Measurements from ENCODE around the gene SLC48A1. TPM values are rescaled to one million over a fixed set of nuclear protein-coding genes. Genes with fewer than 3 reads are reported as not detected.

SLC48A1 gene
- total RNA-seq, 1 experiment from 2014 or later: 19.4 TPM

GRCh38 chr12:47750916-47751470, 22.0 kb upstream of the SLC48A1 start:
- Mint-ChIP-seq H3K36me3 (ENCODE audit: insufficient read depth, unreplicated experiment) (peaks cover 6% of the 10 kb centered on the region), H3K4me3 (ENCODE audit: unreplicated experiment) (no peak overlapping the region), H3K9me3 (ENCODE audit: unreplicated experiment) (no peaks in the 10 kb centered on the region), H3K4me1 (ENCODE audit: insufficient read depth, unreplicated experiment) (peaks cover 30% of the 10 kb centered on the region), H3K27ac (ENCODE audit: low read depth, unreplicated experiment) (no peak overlapping the region), H3K27me3 (ENCODE audit: insufficient read depth, unreplicated experiment) (no peaks in the 10 kb centered on the region)
- ChIA-PET CTCF (interaction anchor here (1.1 to 14.4 kb wide), 6 partner anchors 9 to 29 kb away, joined by 3 to 262 read pairs (median 6); partner anchors contain the start of gene SLC48A1), POLR2A (interaction anchor here (0.6 to 4.6 kb wide), 4 partner anchors 8 to 1513 kb away, joined by 3 to 19 read pairs (median 8); partner anchors contain the start of gene SLC48A1)
- intact Hi-C loops (cut with micrococcal nuclease): no loop called here
- no TSS peak for BruUV-seq (replicated peaks)
- DNase-seq (ENCODE audit: unreplicated experiment): no peak
- no peak for TF ChIP-seq CTCF (IDR thresholded peaks at IDR 0.05; ENCODE audit: unreplicated experiment)

GRCh38 chr12:47751561-47751960, 21.5 kb upstream of the SLC48A1 start:
- peak overlapping the region; percentile 89 for H3K27ac Mint-ChIP-seq (ENCODE audit: low read depth, unreplicated experiment)
- CTCF ChIA-PET: interaction anchor here (0.6 to 14.4 kb wide), 9 partner anchors 9 to 346 kb away, joined by 3 to 262 read pairs (median 4); partner anchors contain the start of gene SLC48A1

DNA sequence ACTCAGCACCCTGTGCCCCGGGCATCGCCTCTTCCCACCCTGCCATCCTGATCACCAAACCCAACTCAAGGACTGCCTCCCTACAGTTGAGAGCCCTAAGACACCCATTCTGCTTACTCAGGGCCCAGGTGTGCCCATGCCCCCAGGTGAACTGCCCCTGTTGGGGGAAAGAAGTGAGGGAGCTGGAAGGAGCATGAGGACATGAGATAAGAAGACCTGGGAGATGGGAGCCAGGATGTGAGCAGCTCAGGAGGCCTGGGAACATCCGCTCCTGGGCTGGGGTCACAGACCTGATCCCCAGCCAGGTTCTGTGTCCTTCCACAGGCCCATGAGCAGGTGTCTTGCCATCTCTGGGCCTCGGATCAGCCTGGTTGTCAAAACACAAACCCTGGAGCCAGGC, 20.9 kb upstream of the SLC48A1 start:
- BruUV-seq (replicated peaks): no TSS peak
- no peak for TF ChIP-seq CTCF (IDR thresholded peaks at IDR 0.05; ENCODE audit: unreplicated experiment)
- no peak overlapping the region for H3K4me3 Mint-ChIP-seq (ENCODE audit: unreplicated experiment)
- CTCF ChIA-PET: interaction anchor here (0.6 to 14.4 kb wide), 8 partner anchors 10 to 345 kb away, joined by 3 to 262 read pairs (median 4); partner anchors contain the start of gene SLC48A1
- H3K36me3 Mint-ChIP-seq (ENCODE audit: insufficient read depth, unreplicated experiment): peaks cover 6% of the 10 kb centered on the region
- intact Hi-C loops (cut with micrococcal nuclease): no loop called here
- no peaks in the 10 kb centered on the region for H3K9me3 Mint-ChIP-seq (ENCODE audit: unreplicated experiment)
- H3K27ac Mint-ChIP-seq (ENCODE audit: low read depth, unreplicated experiment): peak overlapping the region; percentile 89
- no peaks in the 10 kb centered on the region for H3K27me3 Mint-ChIP-seq (ENCODE audit: insufficient read depth, unreplicated experiment)
- POLR2A ChIA-PET: interaction anchor here (1.1 to 4.6 kb wide), 5 partner anchors 11 to 69 kb away, joined by 3 to 19 read pairs (median 12); partner anchors contain the start of gene SLC48A1
- peaks cover 32% of the 10 kb centered on the region for H3K4me1 Mint-ChIP-seq (ENCODE audit: insufficient read depth, unreplicated experiment)
- no peak for DNase-seq (ENCODE audit: unreplicated experiment)

More at GRCh38 chr12:47751561-47751960, 21.5 kb upstream of the SLC48A1 start:
- no peaks in the 10 kb centered on the region for H3K27me3 Mint-ChIP-seq (ENCODE audit: insufficient read depth, unreplicated experiment)
- no peak for DNase-seq (ENCODE audit: unreplicated experiment)
- no TSS peak for BruUV-seq (replicated peaks)
- H3K4me3 Mint-ChIP-seq (ENCODE audit: unreplicated experiment): no peak overlapping the region
- H3K36me3 Mint-ChIP-seq (ENCODE audit: insufficient read depth, unreplicated experiment): peaks cover 6% of the 10 kb centered on the region
- POLR2A ChIA-PET: interaction anchor here (0.6 to 4.6 kb wide), 4 partner anchors 9 to 1514 kb away, joined by 3 to 19 read pairs (median 8); partner anchors contain the start of gene SLC48A1
- no peak for TF ChIP-seq CTCF (IDR thresholded peaks at IDR 0.05; ENCODE audit: unreplicated experiment)
- no peaks in the 10 kb centered on the region for H3K9me3 Mint-ChIP-seq (ENCODE audit: unreplicated experiment)
- H3K4me1 Mint-ChIP-seq (ENCODE audit: insufficient read depth, unreplicated experiment): peaks cover 32% of the 10 kb centered on the region
- intact Hi-C loops (cut with micrococcal nuclease): no loop called here

GRCh38 chr12:47752552-47752951, 20.5 kb upstream of the SLC48A1 start:
- TF ChIP-seq CTCF (IDR thresholded peaks at IDR 0.05; ENCODE audit: unreplicated experiment): no peak
- Mint-ChIP-seq H3K27me3 (ENCODE audit: insufficient read depth, unreplicated experiment) (no peaks in the 10 kb centered on the region), H3K36me3 (ENCODE audit: insufficient read depth, unreplicated experiment) (peaks cover 6% of the 10 kb centered on the region), H3K9me3 (ENCODE audit: unreplicated experiment) (no peaks in the 10 kb centered on the region), H3K4me1 (ENCODE audit: insufficient read depth, unreplicated experiment) (peaks cover 32% of the 10 kb centered on the region), H3K4me3 (ENCODE audit: unreplicated experiment) (peak overlapping the region; percentile 35), H3K27ac (ENCODE audit: low read depth, unreplicated experiment) (peak overlapping the region; percentile 89)
- ChIA-PET POLR2A (interaction anchor here (1.1 to 4.6 kb wide), 5 partner anchors 11 to 68 kb away, joined by 3 to 19 read pairs (median 12); partner anchors contain the start of gene SLC48A1), CTCF (interaction anchor here (0.7 to 14.4 kb wide), 5 partner anchors 10 to 89 kb away, joined by 3 to 262 read pairs (median 4); partner anchors contain the start of gene SLC48A1)
- intact Hi-C loops (cut with micrococcal nuclease): no loop called here
- peak; percentile 73 for DNase-seq (ENCODE audit: unreplicated experiment)
- BruUV-seq (replicated peaks): no TSS peak
